GM12878 (cell line): Measurements from ENCODE around the gene LANCL2. TPM values are rescaled to one million over a fixed set of nuclear protein-coding genes. Genes with fewer than 3 reads are reported as not detected.
A peak's percentile ranks its signal among the peaks of the same experiment; 100 is the strongest.

Experiments used
- ETV6 ChIP-seq, 2 experiments: fragments of 450-650 bp in 1 of 2; IDR thresholded peaks in 1 of 2; conservative IDR thresholded peaks in 1 of 2; 2 replicates each; pipeline ENCODE4 v1.6.1; 2014; ENCODE audit warnings: antibody characterized with exemption in 1 of 2, borderline replicate concordance in 1 of 2, low read depth in 1 of 2, mild to moderate bottlenecking in 1 of 2, moderate library complexity in 1 of 2
- FOXM1 ChIP-seq: IDR thresholded peaks from 2 replicates; pipeline ENCODE4 v1.6.1; 2012; ENCODE audit warnings: low read depth, mild to moderate bottlenecking, inconsistent platforms, low read length, moderate library complexity
- GABPA ChIP-seq: IDR thresholded peaks from 2 replicates; pipeline ENCODE4 v1.6.1; 2014; ENCODE audit warnings: antibody characterized with exemption, low read depth, mild to moderate bottlenecking, inconsistent platforms
- IKZF2 ChIP-seq, 2 experiments: fragments of 450-650 bp; IDR thresholded peaks; 2 replicates each; pipeline ENCODE4 v1.6.1; 2017; ENCODE audit warnings: mild to moderate bottlenecking in 2 of 2, moderate library complexity in 2 of 2
- MYB ChIP-seq: fragments of 150-350 bp; IDR thresholded peaks from 2 replicates; pipeline ENCODE4 v1.6.1; 2014; ENCODE audit warnings: mild to moderate bottlenecking, low read depth, low read length, borderline replicate concordance
- NBN ChIP-seq: fragments of 450-650 bp; IDR thresholded peaks from 2 replicates; pipeline ENCODE4 v1.6.1; 2016
- POLR2AphosphoS5 ChIP-seq: IDR thresholded peaks from 2 replicates; pipeline ENCODE4 v1.6.1; 2011; ENCODE audit warnings: mild to moderate bottlenecking, low read length, inconsistent platforms
- RBBP5 ChIP-seq: fragments of 200-600 bp; sonication (generic); conservative IDR thresholded peaks from 2 replicates; pipeline ENCODE4 v1.6.1; 2016
- RFX5 ChIP-seq: IDR thresholded peaks from 2 replicates; pipeline ENCODE4 v1.6.1; 2011; ENCODE audit warnings: low read depth, low read length, improper control_type of control experiment
- SIN3A ChIP-seq: IDR thresholded peaks from 2 replicates; pipeline ENCODE4 v1.6.1; 2012; ENCODE audit warnings: low read depth, low read length, improper control_type of control experiment
- SMARCA5 ChIP-seq: fragments of 450-650 bp; IDR thresholded peaks from 2 replicates; pipeline ENCODE4 v1.6.1; 2017; ENCODE audit warnings: mild to moderate bottlenecking
- STAT1 ChIP-seq: fragments of 450-650 bp; conservative IDR thresholded peaks from 2 replicates; pipeline ENCODE4 v1.6.1; 2014; ENCODE audit warnings: antibody characterized with exemption, mild to moderate bottlenecking
- TARDBP ChIP-seq: IDR thresholded peaks from 2 replicates; pipeline ENCODE4 v1.6.1; 2016; ENCODE audit warnings: borderline replicate concordance
- TCF12 ChIP-seq: IDR thresholded peaks from 2 replicates; pipeline ENCODE4 v1.6.1; 2011; ENCODE audit warnings: low read depth, mild to moderate bottlenecking, low read length
- WRNIP1 ChIP-seq: IDR thresholded peaks from 2 replicates; pipeline ENCODE4 v1.6.1; 2011; ENCODE audit warnings: low read depth, low read length, improper control_type of control experiment, borderline replicate concordance
- YY1 ChIP-seq: IDR thresholded peaks from 2 replicates; pipeline ENCODE4 v1.6.1; 2011; ENCODE audit warnings: low read depth, mild to moderate bottlenecking, low read length
- ZBED1 ChIP-seq: IDR thresholded peaks from 2 replicates; pipeline ENCODE4 v1.6.1; 2016; ENCODE audit warnings: borderline replicate concordance
- ZNF217 ChIP-seq: fragments of 450-650 bp; IDR thresholded peaks from 2 replicates; pipeline ENCODE4 v1.6.1; 2017; ENCODE audit warnings: antibody characterized with exemption, mild to moderate bottlenecking
- ZNF622 ChIP-seq: fragments of 450-650 bp; IDR thresholded peaks from 2 replicates; pipeline ENCODE4 v1.6.1; 2017; ENCODE audit warnings: mild to moderate bottlenecking, inconsistent platforms
- polyA plus RNA-seq, 11 experiments: library from polyadenylated mRNA; depleted of rRNA in 4 of 11; unstranded in 6 of 11; stranded (reverse) in 5 of 11; fragments of >200 nt; fragmentation: Nextera tagmentation in 4 of 11; fragmentation: Illumina TruSeq in 1 of 11; extraction: Ambion mirVana in 4 of 11; extraction: Trizol in 1 of 11; gene quantifications; 1 replicate in 1 of 11; 2 replicates in 10 of 11; pipeline versions ENCODE4 v1.2.1 to v1.2.3, GENCODE V29; 2011 to 2016; ENCODE audit warnings: inconsistent platforms in 2 of 11, missing spikeins in 2 of 11, low read depth in 1 of 11
- total RNA-seq, 4 experiments: library from RNA; depleted of rRNA in 3 of 4; stranded (reverse); fragments of >200 nt in 3 of 4; fragmentation: Illumina TruSeq in 1 of 4; extraction: Trizol in 1 of 4; gene quantifications; 2 replicates each; pipeline versions ENCODE4 v1.2.1 to v1.2.3, GENCODE V29; 2013 to 2021
- TF ChIP-seq, protein P1 (sequence below): IDR thresholded peaks from 2 replicates; pipeline ENCODE4 v1.6.1; 2012; ENCODE audit warnings: low read depth, low read length, improper control_type of control experiment
- TF ChIP-seq, protein P2 (sequence below): fragments of 150-350 bp; IDR thresholded peaks from 2 replicates; pipeline ENCODE4 v1.6.1; 2014; ENCODE audit warnings: mild to moderate bottlenecking, low read depth, low read length
- TF ChIP-seq, protein P3 (sequence below): fragments of 450-650 bp; IDR thresholded peaks from 2 replicates; pipeline ENCODE4 v1.6.1; 2016; ENCODE audit warnings: mild to moderate bottlenecking, moderate library complexity, borderline replicate concordance
- TF ChIP-seq, protein P4 (sequence below): fragments of 450-650 bp; IDR thresholded peaks from 2 replicates; pipeline ENCODE4 v1.6.1; 2018; ENCODE audit warnings: mild to moderate bottlenecking, low read depth, moderate library complexity; ENCODE audit not compliant: partially characterized antibody

Gene LANCL2
- total and polyA plus RNA-seq, 10 of the 15 experiments (the other 5 are each of a cell fraction or from before 2014, with no cell fraction given) = 8.1 to 28.6 (median 16.4) TPM

DNA sequence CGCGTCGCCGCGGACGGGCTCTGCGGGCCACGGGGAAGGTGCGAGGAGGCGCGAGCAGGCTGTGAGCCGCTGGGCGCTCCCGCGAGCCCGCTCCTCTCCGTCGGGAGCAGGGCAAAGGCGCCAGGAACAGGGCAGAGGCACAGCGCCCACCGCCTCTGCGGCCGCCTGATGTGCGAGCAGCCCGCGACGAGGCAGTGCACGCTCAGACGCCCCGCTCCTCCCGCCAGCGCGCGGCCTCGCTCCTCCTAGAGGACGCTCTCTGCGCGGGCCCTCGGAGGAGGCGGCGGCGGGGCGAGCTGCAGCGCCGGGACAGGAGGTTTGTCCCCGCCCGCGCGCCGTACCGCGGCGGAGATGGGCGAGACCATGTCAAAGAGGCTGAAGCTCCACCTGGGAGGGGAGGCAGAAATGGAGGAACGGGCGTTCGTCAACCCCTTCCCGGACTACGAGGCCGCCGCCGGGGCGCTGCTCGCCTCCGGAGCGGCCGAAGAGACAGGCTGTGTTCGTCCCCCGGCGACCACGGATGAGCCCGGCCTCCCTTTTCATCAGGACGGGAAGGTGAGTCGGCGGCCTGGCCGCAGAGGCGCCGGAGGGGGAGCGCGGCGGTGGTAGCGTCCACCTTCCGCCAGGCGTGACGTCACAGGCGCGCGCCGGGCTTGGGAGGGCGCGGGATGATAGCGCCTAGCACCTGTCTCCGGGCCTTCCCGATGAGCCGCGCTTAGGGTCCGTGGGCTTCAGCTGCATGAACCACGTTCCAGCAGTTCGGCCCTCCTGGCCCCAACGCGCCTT is 731 bp downstream of the LANCL2 start (continued):
- TF ChIP-seq TARDBP = 0 out of 2 replicates have a peak, but pooled peaks have one; percentile 45
- TF ChIP-seq FOXM1 = no peak; the same call in 1 of the 2 replicates
- TF ChIP-seq, protein P1, sequence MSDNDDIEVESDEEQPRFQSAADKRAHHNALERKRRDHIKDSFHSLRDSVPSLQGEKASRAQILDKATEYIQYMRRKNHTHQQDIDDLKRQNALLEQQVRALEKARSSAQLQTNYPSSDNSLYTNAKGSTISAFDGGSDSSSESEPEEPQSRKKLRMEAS = peak; percentile 32
- no peak for TF ChIP-seq WRNIP1
- 0 out of 4 replicates have a peak, but pooled peaks have one; percentile 12 to 13 for TF ChIP-seq IKZF2 (IDR thresholded peaks at IDR 0.05)
- no peak for TF ChIP-seq ETV6 (conservative IDR thresholded peaks at IDR 0.05 in 1 of 2, IDR thresholded peaks at IDR 0.05 in 1 of 2; ENCODE audit: borderline replicate concordance in 1 of 2, low read depth in 1 of 2)
- no peak for TF ChIP-seq MYB
- TF ChIP-seq SIN3A = peak; percentile 74
- TF ChIP-seq GABPA = peak; percentile 77
- peak; percentile 100 for TF ChIP-seq NBN
- no peak for TF ChIP-seq ZNF622
- TF ChIP-seq, protein P2, sequence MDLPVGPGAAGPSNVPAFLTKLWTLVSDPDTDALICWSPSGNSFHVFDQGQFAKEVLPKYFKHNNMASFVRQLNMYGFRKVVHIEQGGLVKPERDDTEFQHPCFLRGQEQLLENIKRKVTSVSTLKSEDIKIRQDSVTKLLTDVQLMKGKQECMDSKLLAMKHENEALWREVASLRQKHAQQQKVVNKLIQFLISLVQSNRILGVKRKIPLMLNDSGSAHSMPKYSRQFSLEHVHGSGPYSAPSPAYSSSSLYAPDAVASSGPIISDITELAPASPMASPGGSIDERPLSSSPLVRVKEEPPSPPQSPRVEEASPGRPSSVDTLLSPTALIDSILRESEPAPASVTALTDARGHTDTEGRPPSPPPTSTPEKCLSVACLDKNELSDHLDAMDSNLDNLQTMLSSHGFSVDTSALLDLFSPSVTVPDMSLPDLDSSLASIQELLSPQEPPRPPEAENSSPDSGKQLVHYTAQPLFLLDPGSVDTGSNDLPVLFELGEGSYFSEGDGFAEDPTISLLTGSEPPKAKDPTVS = no peak
- peak; percentile 92 for TF ChIP-seq SMARCA5
- TF ChIP-seq, protein P3, sequence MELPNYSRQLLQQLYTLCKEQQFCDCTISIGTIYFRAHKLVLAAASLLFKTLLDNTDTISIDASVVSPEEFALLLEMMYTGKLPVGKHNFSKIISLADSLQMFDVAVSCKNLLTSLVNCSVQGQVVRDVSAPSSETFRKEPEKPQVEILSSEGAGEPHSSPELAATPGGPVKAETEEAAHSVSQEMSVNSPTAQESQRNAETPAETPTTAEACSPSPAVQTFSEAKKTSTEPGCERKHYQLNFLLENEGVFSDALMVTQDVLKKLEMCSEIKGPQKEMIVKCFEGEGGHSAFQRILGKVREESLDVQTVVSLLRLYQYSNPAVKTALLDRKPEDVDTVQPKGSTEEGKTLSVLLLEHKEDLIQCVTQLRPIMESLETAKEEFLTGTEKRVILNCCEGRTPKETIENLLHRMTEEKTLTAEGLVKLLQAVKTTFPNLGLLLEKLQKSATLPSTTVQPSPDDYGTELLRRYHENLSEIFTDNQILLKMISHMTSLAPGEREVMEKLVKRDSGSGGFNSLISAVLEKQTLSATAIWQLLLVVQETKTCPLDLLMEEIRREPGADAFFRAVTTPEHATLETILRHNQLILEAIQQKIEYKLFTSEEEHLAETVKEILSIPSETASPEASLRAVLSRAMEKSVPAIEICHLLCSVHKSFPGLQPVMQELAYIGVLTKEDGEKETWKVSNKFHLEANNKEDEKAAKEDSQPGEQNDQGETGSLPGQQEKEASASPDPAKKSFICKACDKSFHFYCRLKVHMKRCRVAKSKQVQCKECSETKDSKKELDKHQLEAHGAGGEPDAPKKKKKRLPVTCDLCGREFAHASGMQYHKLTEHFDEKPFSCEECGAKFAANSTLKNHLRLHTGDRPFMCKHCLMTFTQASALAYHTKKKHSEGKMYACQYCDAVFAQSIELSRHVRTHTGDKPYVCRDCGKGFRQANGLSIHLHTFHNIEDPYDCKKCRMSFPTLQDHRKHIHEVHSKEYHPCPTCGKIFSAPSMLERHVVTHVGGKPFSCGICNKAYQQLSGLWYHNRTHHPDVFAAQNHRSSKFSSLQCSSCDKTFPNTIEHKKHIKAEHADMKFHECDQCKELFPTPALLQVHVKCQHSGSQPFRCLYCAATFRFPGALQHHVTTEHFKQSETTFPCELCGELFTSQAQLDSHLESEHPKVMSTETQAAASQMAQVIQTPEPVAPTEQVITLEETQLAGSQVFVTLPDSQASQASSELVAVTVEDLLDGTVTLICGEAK = peak; percentile 83
- peak; percentile 92 for TF ChIP-seq POLR2AphosphoS5
- TF ChIP-seq, protein P4, sequence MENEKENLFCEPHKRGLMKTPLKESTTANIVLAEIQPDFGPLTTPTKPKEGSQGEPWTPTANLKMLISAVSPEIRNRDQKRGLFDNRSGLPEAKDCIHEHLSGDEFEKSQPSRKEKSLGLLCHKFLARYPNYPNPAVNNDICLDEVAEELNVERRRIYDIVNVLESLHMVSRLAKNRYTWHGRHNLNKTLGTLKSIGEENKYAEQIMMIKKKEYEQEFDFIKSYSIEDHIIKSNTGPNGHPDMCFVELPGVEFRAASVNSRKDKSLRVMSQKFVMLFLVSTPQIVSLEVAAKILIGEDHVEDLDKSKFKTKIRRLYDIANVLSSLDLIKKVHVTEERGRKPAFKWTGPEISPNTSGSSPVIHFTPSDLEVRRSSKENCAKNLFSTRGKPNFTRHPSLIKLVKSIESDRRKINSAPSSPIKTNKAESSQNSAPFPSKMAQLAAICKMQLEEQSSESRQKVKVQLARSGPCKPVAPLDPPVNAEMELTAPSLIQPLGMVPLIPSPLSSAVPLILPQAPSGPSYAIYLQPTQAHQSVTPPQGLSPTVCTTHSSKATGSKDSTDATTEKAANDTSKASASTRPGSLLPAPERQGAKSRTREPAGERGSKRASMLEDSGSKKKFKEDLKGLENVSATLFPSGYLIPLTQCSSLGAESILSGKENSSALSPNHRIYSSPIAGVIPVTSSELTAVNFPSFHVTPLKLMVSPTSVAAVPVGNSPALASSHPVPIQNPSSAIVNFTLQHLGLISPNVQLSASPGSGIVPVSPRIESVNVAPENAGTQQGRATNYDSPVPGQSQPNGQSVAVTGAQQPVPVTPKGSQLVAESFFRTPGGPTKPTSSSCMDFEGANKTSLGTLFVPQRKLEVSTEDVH = no peak
- TF ChIP-seq TCF12 = peak; percentile 64; the same call in 1 of the 2 replicates
- TF ChIP-seq ZNF217 = no peak; the same call in 1 of the 2 replicates
- TF ChIP-seq RBBP5 = no peak; the same call in 1 of the 2 replicates
- no peak; the same call in 1 of the 2 replicates for TF ChIP-seq RFX5
- TF ChIP-seq YY1 = peak; percentile 84
- TF ChIP-seq ZBED1 = no peak
- TF ChIP-seq STAT1 = peak; percentile 73; the same call in 1 of the 2 replicates
